HG03066 (cell line): ENCODE results near the gene CFC1.
"Not testable (repeated sequence)": the region's sequence is repeated elsewhere in the genome, so short reads cannot be mapped to it uniquely, and the experiment has no call there.

Experiments used
- ATAC-seq: cut with Tn5 transposase; IDR thresholded peaks from one replicate; pipeline ENCODE4 v1.9.1; 2021; ENCODE audit warnings: low read depth; ENCODE audit not compliant: unreplicated experiment

The CFC1 gene

GRCh38 chr2:130599393-130599792 is at the start of gene CFC1:
Gene CFC1, minus strand, starts transcription at chr2:130599575. Its CDS starts 288 bp downstream, at chr2:130599287.
- not testable (repeated sequence) for ATAC-seq

GRCh38 chr2:130641688-130642087 is 42.3 kb upstream of the CFC1 start:
- ATAC-seq, result not testable (repeated sequence)

GRCh38 chr2:130638973-130639372 is 39.6 kb upstream of the CFC1 start:
- not testable (repeated sequence) for ATAC-seq

GRCh38 chr2:130628784-130629475 is 29.6 kb upstream of the CFC1 start:
- not testable (repeated sequence) for ATAC-seq

- not testable (repeated sequence) for ATAC-seq
Measured at GRCh38 chr2:130611140-130611539, 11.8 kb upstream of the CFC1 start, which contains the start of gene POTEJ. Gene POTEJ, plus strand, starts transcription at chr2:130611440. Its CDS starts 93 bp downstream, at chr2:130611533.

- not testable (repeated sequence) for ATAC-seq
Measured at GRCh38 chr2:130610486-130610885, 11.1 kb upstream of the CFC1 start.

- not testable (repeated sequence) for ATAC-seq
Measured at GRCh38 chr2:130609002-130609920, 9.9 kb upstream of the CFC1 start.

- ATAC-seq, result not testable (repeated sequence)
Measured at GRCh38 chr2:130608276-130609001, 9.1 kb upstream of the CFC1 start.

GRCh38 chr2:130601648-130602302 is 2.4 kb upstream of the CFC1 start:
- not testable (repeated sequence) for ATAC-seq

GRCh38 chr2:130599926-130600325 is 551 bp upstream of the CFC1 start:
- not testable (repeated sequence) for ATAC-seq

- not testable (repeated sequence) for ATAC-seq
Measured at GRCh38 chr2:130598463-130598862, 912 bp downstream of the CFC1 start.

- ATAC-seq, result not testable (repeated sequence)
Measured at GRCh38 chr2:130597994-130598393, 1.4 kb downstream of the CFC1 start.

- ATAC-seq, result not testable (repeated sequence)
Measured at GRCh38 chr2:130596757-130597156, 2.6 kb downstream of the CFC1 start.

- ATAC-seq, result not testable (repeated sequence)
Measured at GRCh38 chr2:130594011-130594410, 5.4 kb downstream of the CFC1 start.

GRCh38 chr2:130592791-130593414 is 6.5 kb downstream of the CFC1 start:
- ATAC-seq, result not testable (repeated sequence)

- ATAC-seq, result not testable (repeated sequence)
Measured at GRCh38 chr2:130590842-130591359, 8.5 kb downstream of the CFC1 start.

- not testable (repeated sequence) for ATAC-seq
Measured at GRCh38 chr2:130590170-130590841, 9.1 kb downstream of the CFC1 start.

- ATAC-seq, result not testable (repeated sequence)
Measured at GRCh38 chr2:130588688-130589458, 10.5 kb downstream of the CFC1 start.
